Cardiac muscle cell (in vitro differentiated cells and primary cell): ENCODE data around the gene SHROOM2. TPM values are rescaled to one million over a fixed set of nuclear protein-coding genes. Genes with fewer than 3 reads are reported as not detected.

Source experiments
- DNase-seq, 2 donors: peaks; one replicate each; pipeline versions ENCODE4 v3.0.0 to v3.0.0-alpha.2; 2010 to 2017; ENCODE audit warnings: low read depth in 1 of 2, low spot score in 1 of 2
- H3K27ac ChIP-seq: fragments of 200-600 bp; sonication (generic); 2 replicates; pipeline ENCODE4 v1.5.1; 2016
- H3K27me3 ChIP-seq: fragments of 200-600 bp; sonication (generic); 2 replicates; pipeline ENCODE4 v1.6.0; 2016; ENCODE audit warnings: control low read depth
- H3K36me3 ChIP-seq: fragments of 200-600 bp; sonication (generic); 2 replicates; pipeline ENCODE4 v1.5.1; 2016; ENCODE audit warnings: control low read depth
- H3K4me1 ChIP-seq: fragments of 200-600 bp; sonication (generic); 2 replicates; pipeline ENCODE4 v1.8.1; 2017; ENCODE audit warnings: low read depth, mild to moderate bottlenecking, mixed run types
- H3K4me3 ChIP-seq: fragments of 200-600 bp; sonication (generic); 2 replicates; pipeline ENCODE4 v1.5.1; 2016; ENCODE audit warnings: mild to moderate bottlenecking
- H3K9me3 ChIP-seq: fragments of 200-600 bp; sonication (generic); 2 replicates; pipeline ENCODE4 v1.5.1; 2017; ENCODE audit warnings: low read depth, mild to moderate bottlenecking, control low read depth
- CTCF ChIP-seq: IDR thresholded peaks from 2 replicates; pipeline ENCODE4 v1.5.1; 2012; ENCODE audit warnings: low read depth, mild to moderate bottlenecking, low read length
- polyA plus RNA-seq: library from polyadenylated mRNA; unstranded; fragments of >200 nt; fragmentation: Nextera tagmentation; extraction: Ambion mirVana; gene quantifications from 2 replicates; pipeline ENCODE4 v1.2.1, GENCODE V29; 2016
- total RNA-seq: library from RNA; depleted of rRNA; stranded (reverse); fragments of >200 nt; gene quantifications from 2 replicates; pipeline ENCODE4 v1.2.3, GENCODE V29; 2016

Gene SHROOM2
- total and polyA plus RNA-seq, 2 experiments from 2014 or later, result 14.8 to 32.9 TPM

- no peaks in the 10 kb centered on the region for H3K9me3 ChIP-seq
- no peak overlapping the region for H3K4me3 ChIP-seq
- TF ChIP-seq CTCF, result no peak
- H3K27me3 ChIP-seq, result peaks cover 10% of the 10 kb centered on the region
- DNase-seq, result no peak
- H3K36me3 ChIP-seq, result no peaks in the 10 kb centered on the region
- no peaks in the 10 kb centered on the region for H3K4me1 ChIP-seq
- H3K27ac ChIP-seq, result no peak overlapping the region
Observed at GRCh38 chrX:9770319-9770718, 15.9 kb upstream of the SHROOM2 start.

DNA sequence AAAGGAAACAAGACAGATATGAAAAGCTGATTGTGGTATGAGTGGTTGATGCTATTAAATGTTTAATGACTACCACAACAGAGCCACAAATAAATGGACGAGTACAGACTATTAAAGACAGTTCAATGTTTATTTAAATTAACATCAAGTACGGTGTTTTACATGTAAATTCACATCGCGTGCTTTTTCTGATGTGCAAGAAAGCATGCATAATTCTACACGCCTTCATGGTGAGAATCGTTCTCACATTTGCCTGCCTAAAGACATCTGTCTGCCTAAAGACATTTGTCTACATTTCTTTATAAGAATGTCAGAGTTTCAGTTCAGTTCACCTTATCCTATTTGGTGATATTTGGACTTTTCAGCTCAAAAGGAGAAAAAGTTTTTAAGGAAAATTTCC lies 13.3 kb upstream of the SHROOM2 start:
- no peak overlapping the region for H3K4me3 ChIP-seq
- DNase-seq, result no peak
- H3K9me3 ChIP-seq, result no peaks in the 10 kb centered on the region
- H3K4me1 ChIP-seq, result no peaks in the 10 kb centered on the region
- H3K27me3 ChIP-seq, result no peaks in the 10 kb centered on the region
- TF ChIP-seq CTCF, result no peak
- H3K36me3 ChIP-seq, result no peaks in the 10 kb centered on the region
- H3K27ac ChIP-seq, result no peak overlapping the region

DNA sequence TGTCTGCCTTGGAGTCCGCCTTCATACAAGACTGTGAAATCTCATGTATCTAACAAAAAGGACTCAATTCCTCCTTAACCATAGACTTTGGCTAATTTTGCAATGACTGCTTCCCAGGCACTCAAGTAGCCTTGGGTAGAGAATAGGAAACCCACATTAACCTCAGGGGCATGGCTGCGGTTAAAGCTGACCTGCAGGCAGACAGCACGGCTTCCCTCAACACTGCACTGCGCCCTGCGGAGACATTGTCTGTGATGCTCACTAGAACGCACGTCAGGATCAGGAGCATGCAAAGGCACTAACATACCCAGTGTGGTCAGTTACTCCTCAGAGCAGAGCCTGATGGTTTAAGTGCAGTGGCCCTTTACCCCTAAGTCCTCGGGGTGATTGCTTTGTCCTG lies 10.3 kb upstream of the SHROOM2 start:
- no peak overlapping the region for H3K27ac ChIP-seq
- no peak for TF ChIP-seq CTCF
- no peaks in the 10 kb centered on the region for H3K4me1 ChIP-seq
- no peak overlapping the region for H3K4me3 ChIP-seq
- no peak for DNase-seq
- H3K27me3 ChIP-seq, result no peaks in the 10 kb centered on the region
- no peaks in the 10 kb centered on the region for H3K36me3 ChIP-seq
- H3K9me3 ChIP-seq, result no peaks in the 10 kb centered on the region

DNA sequence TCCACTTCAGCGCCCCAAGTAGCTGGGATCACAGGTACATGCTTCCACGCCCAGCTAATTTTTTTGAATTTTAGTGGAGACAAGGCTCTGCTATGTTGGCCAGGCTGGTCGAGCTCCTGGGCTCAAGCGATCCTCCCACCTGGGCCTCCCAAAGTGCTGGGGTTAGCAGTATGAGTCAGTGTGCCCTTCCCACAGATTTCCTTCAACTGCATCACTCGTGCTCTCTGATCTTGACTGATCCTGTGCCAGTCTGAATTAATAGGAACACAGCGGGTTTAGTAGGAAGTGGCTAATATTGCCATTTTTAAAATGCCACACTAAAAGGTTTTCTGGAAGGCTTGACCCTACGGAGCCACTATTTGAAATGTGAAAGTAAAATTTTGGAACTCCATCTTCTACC lies 4.3 kb upstream of the SHROOM2 start:
- no peaks in the 10 kb centered on the region for H3K9me3 ChIP-seq
- no peak overlapping the region for H3K4me3 ChIP-seq
- TF ChIP-seq CTCF, result no peak
- no peak for DNase-seq
- H3K27ac ChIP-seq, result no peak overlapping the region
- H3K36me3 ChIP-seq, result no peaks in the 10 kb centered on the region
- no peaks in the 10 kb centered on the region for H3K27me3 ChIP-seq
- H3K4me1 ChIP-seq, result no peaks in the 10 kb centered on the region

DNA sequence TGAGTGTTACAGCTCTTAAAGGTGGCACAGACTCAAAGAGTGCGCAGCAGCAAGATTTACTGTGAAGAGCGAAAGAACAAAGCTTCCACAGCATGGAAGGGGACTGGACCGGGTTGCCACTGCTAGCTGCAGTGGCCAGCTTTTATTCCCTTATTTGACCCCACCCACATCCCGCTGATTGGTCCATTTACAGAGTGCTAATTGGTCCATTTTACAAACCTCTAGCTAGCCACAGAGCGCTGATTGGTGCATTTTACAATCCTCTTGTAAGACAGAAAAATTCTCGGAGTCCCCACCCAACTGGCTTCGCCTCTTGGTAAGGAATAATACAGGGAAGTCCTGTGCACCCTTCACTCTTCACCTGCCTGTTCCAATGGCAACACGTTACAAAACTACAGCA lies 1.9 kb upstream of the SHROOM2 start:
- no peak for TF ChIP-seq CTCF
- Histone ChIP-seq H3K27me3 (no peaks in the 10 kb centered on the region), H3K9me3 (no peaks in the 10 kb centered on the region), H3K36me3 (no peaks in the 10 kb centered on the region), H3K4me3 (no peak overlapping the region), H3K27ac (no peak overlapping the region), H3K4me1 (peaks cover 11% of the 10 kb centered on the region)
- no peak for DNase-seq
